Measurements from ENCODE around the gene C2orf49.

The C2orf49 gene

GRCh38 chr2:105384216-105384615, 46.9 kb downstream of the C2orf49 start:
- no peak for DNase-seq

- peak; percentile 2 for DNase-seq
Measured at GRCh38 chr2:105384861-105385260, 47.5 kb downstream of the C2orf49 start.

DNA sequence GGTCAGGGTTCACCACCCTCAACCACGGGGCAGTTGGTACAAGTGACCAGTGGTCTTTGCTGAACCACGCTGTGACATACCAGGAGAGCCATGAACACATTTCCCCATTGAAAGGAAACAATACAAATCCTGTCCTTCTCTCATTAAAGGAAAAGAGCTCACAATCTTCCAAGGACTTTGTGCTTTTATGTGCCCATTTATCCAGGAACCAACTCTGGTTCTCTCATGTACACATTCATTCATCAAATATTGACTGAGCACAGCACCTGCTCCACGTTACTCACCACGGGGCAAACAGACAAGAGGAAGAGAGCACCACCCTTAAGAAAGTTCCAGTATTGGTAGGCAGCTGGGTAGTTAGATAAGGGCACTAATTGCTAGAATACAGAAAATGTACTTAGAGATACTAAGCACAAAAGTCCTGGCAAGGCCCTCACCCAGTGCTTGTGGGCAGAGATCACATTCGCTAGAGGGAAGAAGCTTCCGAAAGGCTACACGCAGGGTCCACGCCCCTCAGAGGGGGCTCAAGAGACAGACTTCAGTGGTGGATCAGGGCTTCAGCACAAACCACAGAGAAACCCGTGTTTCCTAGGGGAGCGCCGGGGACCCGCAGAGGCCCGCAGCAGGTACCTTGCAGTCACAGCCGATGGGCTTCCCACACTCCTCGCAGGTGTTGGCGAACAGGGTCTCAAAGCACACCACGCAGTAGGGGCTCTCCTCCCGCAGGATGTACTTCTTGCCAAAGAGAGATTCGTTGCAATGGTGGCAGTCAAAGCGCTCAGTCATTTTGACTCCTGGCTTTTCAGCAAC, 48.6 kb downstream of the C2orf49 start:
- peak; percentile 16 for DNase-seq

- DNase-seq = peak; percentile 7
Measured at GRCh38 chr2:105387225-105387624, 49.9 kb downstream of the C2orf49 start.

- DNase-seq = no peak
Measured at GRCh38 chr2:105388971-105389381, 51.6 kb downstream of the C2orf49 start.

DNA sequence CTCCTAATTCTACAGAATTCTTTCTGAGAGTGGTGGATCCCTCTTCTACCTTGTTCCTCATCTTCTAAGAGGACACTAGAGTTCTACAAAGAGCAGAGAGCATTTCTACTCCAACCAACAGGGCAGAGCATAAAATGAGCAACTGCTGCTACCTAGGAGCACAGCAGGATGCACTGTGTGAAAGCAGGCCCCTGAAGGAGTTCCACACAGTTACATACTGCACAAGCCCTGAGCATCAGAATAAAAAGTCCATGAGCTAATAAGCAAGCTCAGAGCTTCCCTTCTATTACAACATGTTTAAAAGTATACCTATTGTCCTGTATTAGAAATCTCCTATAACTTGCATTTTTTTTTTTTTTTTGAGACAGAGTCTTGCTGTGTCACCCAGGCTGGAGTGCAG, 53.1 kb downstream of the C2orf49 start:
- no peak for DNase-seq

DNA sequence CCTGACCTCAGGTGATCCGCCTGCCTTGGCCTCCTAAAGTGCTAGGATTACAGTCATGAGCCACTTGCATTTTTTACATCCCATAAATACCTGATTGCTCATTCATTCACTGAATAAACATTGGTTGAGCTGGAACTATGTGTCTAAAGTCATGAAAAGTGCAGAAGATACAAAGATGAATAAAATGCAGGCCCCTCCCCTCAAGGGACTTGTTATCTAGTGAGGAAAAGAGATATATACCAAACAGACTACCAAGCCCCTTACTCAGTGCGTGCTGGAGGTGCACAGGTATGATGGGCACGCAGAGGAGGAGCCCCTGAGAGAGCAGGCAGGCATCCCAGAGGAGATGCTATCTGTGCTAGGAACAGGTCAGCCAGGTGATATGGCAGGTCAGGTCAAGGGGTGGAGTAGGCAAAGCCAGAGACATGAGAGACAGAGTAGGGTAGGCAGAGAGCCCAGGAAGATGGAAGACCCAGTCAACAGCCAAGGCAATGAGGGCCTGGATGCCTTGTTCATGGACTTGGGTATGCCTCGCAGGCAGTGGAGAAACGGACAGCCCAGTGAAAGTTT, 53.8 kb downstream of the C2orf49 start:
- DNase-seq = no peak

DNA sequence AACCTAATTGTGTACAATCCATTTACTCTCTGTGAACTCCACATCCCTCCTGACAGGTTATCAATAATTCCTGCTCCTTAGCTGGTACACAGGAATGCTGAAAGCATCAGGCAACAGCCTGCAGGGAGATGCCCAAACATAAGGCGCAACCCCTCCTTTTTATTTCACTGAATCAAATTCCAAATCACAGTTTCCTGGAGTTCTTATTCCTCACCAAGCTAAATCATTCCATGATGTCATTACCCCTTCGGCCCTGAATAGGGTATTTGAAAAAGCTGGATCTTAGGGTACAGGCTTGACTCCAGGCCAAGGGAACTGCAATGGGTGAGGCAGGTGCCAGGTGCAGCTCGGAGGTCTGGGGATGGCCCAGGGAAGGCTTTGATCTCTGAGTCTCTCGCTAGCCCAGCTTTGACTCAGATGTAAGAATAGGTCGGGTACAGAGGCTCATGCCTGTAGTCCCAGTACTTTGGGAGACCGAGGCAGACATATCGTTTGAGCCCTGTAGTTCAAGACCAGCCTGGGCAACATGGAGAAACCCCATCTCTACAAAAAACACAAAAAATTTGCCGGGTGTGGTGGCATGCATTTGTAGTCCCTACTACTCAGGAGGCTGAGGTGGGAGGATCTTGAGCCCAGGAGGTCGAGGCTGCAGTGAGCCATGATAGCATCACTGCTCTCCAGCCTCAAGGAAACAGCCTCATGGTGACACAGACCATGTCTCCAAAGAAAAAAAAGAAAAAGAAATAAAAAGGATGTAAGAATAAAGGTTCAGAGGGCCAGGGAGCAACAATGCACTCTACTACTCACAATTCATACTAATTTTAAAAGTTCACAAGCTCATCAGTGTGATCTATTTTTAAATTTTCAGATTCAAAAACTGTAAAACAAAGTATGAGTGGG, 54.7 kb downstream of the C2orf49 start:
- no peak for DNase-seq

GRCh38 chr2:105393373-105394055, 56.2 kb downstream of the C2orf49 start:
- no peak for DNase-seq

DNA sequence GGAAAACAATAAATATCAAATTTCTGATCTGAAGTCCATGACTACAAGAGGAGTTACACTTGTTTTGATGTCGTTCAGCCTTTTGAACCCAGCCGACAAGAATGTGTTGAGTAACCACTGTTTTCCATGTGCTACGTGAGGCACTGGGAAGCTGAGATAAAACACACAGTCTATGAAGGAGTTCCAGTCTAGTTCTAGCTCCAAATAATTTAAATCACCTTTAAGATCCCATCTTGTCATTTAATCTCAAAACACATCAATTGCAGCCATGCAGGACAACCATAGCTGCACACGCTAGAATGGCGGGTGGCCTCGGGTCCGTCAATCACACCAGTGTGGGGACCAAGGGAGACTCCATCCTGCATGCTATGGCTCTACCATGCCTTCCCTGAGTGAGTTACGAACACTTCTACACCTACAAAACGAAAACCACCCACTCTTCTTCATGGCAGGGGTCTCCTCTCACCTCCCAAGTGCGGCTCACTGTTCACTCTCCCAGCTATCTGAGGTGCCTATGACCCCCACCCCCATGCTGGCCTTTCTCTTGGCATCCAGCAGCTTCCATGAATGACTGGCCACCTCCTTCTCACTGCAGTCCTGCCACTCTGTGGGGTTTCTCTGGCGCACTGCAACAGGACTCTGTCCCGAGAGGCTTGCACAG, 57.7 kb downstream of the C2orf49 start:
- no peak for DNase-seq

DNA sequence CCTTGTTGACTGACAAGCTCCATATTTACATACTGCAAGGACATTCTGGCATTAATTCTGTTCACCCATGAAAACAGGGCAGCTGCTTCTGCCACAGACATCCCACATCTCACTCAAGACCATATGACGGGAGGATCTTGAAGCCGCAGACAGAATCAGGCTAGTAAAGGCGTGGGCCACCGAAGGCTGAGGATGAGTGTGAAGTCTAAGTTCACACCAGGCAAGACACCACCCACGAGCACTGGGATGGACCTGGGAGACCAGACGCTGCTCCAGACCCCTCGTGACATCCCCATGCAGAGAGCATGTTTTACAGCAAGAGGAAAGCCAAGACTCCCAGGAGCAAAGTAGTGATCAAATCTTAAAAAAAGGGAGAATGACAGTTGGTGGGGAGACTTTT, 58.4 kb downstream of the C2orf49 start:
- no peak for DNase-seq

DNA sequence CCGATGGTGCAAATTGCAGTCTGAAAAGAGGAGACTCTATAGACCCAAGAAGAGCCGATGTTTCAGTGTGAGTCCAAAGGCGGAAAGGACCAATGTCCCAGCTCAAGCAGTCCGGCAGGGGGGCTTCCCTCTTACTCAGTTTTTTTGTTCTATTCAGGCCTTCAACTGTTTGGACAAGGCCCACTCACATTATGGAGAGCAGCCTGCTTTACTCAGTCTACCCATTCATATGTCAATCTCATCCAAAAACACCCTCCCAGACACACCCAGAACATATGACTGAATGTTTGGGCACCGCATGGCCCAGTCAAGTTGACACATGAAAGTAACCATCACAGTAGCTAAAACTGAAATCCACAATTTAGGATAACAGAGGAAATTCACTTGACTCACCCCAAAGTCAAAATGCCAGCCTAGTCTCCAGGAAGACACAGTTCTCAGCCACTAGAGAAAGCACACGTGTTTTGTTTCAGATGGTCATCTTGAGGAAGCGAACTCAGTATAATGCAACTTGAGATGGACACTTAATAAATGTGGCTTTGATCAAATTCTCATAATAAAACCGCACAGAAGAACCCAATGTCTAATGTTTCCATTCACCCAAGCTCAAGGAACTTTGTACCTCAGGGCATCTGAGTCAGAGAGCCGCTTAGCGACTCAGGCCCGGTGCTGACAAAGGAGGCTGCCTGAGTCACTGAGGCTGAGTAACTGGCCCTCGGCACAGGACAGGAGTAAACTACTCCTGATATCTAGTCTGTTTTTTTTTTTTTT, 59.1 kb downstream of the C2orf49 start:
- no peak for DNase-seq

GRCh38 chr2:105397025-105397722, 59.8 kb downstream of the C2orf49 start:
- no peak for DNase-seq

GRCh38 chr2:105397953-105398335, 60.6 kb downstream of the C2orf49 start:
- no peak for DNase-seq

DNA sequence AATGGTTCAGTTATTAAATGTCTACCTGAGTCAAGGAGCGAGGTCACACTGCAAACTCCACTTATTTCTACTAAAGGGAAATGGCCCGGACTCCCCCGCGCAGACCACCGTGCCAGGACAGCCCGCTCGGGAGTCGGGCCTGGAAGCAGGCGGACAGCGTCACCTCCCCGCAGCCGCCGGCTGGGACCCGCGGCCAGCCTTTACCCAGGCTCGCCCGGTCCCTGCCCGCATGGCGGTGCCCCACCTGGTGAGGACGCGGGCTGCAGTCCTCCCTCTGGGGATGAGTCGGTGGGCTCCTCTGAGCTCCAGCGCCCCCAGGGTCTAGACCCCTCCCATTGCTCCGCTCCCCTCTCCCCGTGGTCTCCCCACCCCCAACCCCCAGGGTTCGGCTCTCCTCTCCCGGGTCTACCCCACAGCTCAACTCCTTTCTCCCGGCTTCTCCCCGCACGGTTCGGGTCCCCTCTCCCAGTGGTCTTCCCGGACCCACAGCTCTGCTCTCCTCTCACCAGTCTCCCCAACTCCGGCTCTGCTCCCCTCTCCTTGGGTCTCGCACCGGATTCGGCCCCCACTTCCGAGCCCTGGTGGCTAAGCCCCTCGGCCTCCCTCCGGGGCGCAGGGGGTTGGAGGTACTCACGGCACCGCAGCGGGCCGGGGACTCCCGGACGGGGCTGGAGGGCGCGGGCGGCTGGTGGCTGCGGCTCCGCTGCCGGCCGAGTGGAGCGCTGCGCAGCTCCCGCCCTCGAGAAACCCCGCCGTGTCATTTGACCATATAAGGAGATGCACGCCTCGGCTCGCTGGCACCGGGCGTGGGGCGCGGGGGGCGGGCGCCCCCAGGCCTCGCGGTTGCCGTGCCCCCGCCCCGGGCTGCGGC, 61.2 kb downstream of the C2orf49 start, which contains the start of gene FHL2:
TSS of gene FHL2 (minus strand) at position 716 of the 871 bp plus-strand sequence. CDS start 12,535 bp downstream, outside the sequence.
- peak; percentile 87 for DNase-seq

Data from right forelimb (tissue), 1 donor.